HepG2 (cell line): ENCODE results near the gene PTPRH. TPM values are rescaled to one million over a fixed set of nuclear protein-coding genes. Genes with fewer than 3 reads are reported as not detected.
A peak's percentile ranks its signal among the peaks of the same experiment; 100 is the strongest.

Experiments used
- AGO2 ChIP-seq: fragments of 200-400 bp; formaldehyde crosslinking; optimal IDR thresholded peaks from 2 replicates; pipeline ENCODE3; 2017; ENCODE audit warnings: mild to moderate bottlenecking, low read depth, low read length, moderate library complexity
- ATF7 ChIP-seq, 2 experiments: fragments of 450-650 bp in 1 of 2; sonication (generic) in 1 of 2; formaldehyde crosslinking in 1 of 2; IDR thresholded peaks; 2 replicates each; pipeline versions ENCODE4 v1.4.0 to v1.6.1; 2016 to 2020; ENCODE audit warnings: antibody characterized with exemption in 1 of 2, mild to moderate bottlenecking in 1 of 2, missing genetic modification reagents in 1 of 2
- GATAD1 ChIP-seq: IDR thresholded peaks from 2 replicates; pipeline ENCODE4 v1.6.1; 2016; ENCODE audit warnings: missing genetic modification reagents, missing compliant biosample characterization
- HDAC1 ChIP-seq: sonication (generic); formaldehyde crosslinking; IDR thresholded peaks from 2 replicates; pipeline ENCODE4 v1.5.1; 2020; ENCODE audit warnings: mild to moderate bottlenecking, missing genetic modification reagents
- HNRNPL ChIP-seq: fragments of 200-400 bp; formaldehyde crosslinking; IDR thresholded peaks from 2 replicates; pipeline ENCODE4 v1.6.1; 2017; ENCODE audit warnings: mild to moderate bottlenecking, low read depth, low read length
- KAT2B ChIP-seq: fragments of 150-350 bp; IDR thresholded peaks from 2 replicates; pipeline ENCODE4 v1.6.1; 2014; ENCODE audit warnings: low read depth, low read length, borderline replicate concordance
- KDM3A ChIP-seq: IDR thresholded peaks from 2 replicates; pipeline ENCODE4 v1.6.1; 2018; ENCODE audit warnings: low read depth, missing compliant biosample characterization
- KLF16 ChIP-seq, 2 experiments: sonication (generic) in 1 of 2; formaldehyde crosslinking in 1 of 2; IDR thresholded peaks; 2 replicates each; pipeline versions ENCODE4 v1.6.1 to v1.8.0; 2016 to 2023; ENCODE audit warnings: missing genetic modification reagents in 2 of 2, missing compliant biosample characterization in 1 of 2
- LCORL ChIP-seq, 2 experiments: fragments of 450-650 bp in 1 of 2; sonication (generic) in 1 of 2; formaldehyde crosslinking in 1 of 2; IDR thresholded peaks; 2 replicates each; pipeline versions ENCODE4 v1.5.0 to v1.6.1; 2017 to 2020; ENCODE audit warnings: antibody characterized with exemption in 1 of 2, missing genetic modification reagents in 1 of 2
- MAZ ChIP-seq, 2 experiments: sonication (generic) in 1 of 2; formaldehyde crosslinking in 1 of 2; IDR thresholded peaks; 2 replicates each; pipeline versions ENCODE4 v1.5.0 to v1.6.1; 2012 to 2020; ENCODE audit warnings: low read depth in 2 of 2, mild to moderate bottlenecking in 2 of 2, borderline replicate concordance in 1 of 2, improper control_type of control experiment in 1 of 2, low read length in 1 of 2, missing genetic modification reagents in 1 of 2, moderate library complexity in 1 of 2
- NFE2L1 ChIP-seq: sonication (generic); formaldehyde crosslinking; IDR thresholded peaks from 2 replicates; pipeline ENCODE4 v1.4.0; 2020; ENCODE audit warnings: missing genetic modification reagents, mild to moderate bottlenecking, borderline replicate concordance
- PITX1 ChIP-seq: sonication (generic); formaldehyde crosslinking; IDR thresholded peaks from 2 replicates; pipeline ENCODE4 v1.5.1; 2020; ENCODE audit warnings: mild to moderate bottlenecking, missing genetic modification reagents
- POLR2AphosphoS5 ChIP-seq: IDR thresholded peaks from 2 replicates; pipeline ENCODE4 v1.6.1; 2012; ENCODE audit warnings: low read depth, low read length
- SALL1 ChIP-seq: sonication (generic); formaldehyde crosslinking; IDR thresholded peaks from 2 replicates; pipeline ENCODE4 v1.8.0; 2022; ENCODE audit warnings: mild to moderate bottlenecking, missing genetic modification reagents
- SOX13 ChIP-seq, 3 experiments: fragments of 450-650 bp in 1 of 3; sonication (generic) in 1 of 3; formaldehyde crosslinking in 1 of 3; IDR thresholded peaks in 2 of 3; conservative IDR thresholded peaks in 1 of 3; 2 replicates each; pipeline versions ENCODE4 v1.5.0 to v1.6.1; 2016 to 2020; ENCODE audit warnings: antibody characterized with exemption in 1 of 3, mild to moderate bottlenecking in 1 of 3, missing compliant biosample characterization in 1 of 3, missing genetic modification reagents in 1 of 3, moderate library complexity in 1 of 3
- XRCC5 ChIP-seq: fragments of 200-400 bp; formaldehyde crosslinking; optimal IDR thresholded peaks from 2 replicates; pipeline ENCODE3; 2017; ENCODE audit warnings: mild to moderate bottlenecking, low read length
- ZMYM2 ChIP-seq: sonication (generic); formaldehyde crosslinking; IDR thresholded peaks from 2 replicates; pipeline ENCODE4 v1.8.0; 2022; ENCODE audit warnings: mild to moderate bottlenecking, missing genetic modification reagents
- ZNF160 ChIP-seq: sonication (generic); formaldehyde crosslinking; IDR thresholded peaks from 2 replicates; pipeline ENCODE4 v1.8.0; 2022; ENCODE audit warnings: mild to moderate bottlenecking, inconsistent platforms, missing genetic modification reagents
- ZNF230 ChIP-seq: sonication (generic); formaldehyde crosslinking; IDR thresholded peaks from 2 replicates; pipeline ENCODE4 v1.4.0; 2020; ENCODE audit warnings: mild to moderate bottlenecking, missing genetic modification reagents
- ZNF607 ChIP-seq: sonication (generic); formaldehyde crosslinking; IDR thresholded peaks from 2 replicates; pipeline ENCODE4 v1.5.1; 2020; ENCODE audit warnings: missing genetic modification reagents, mild to moderate bottlenecking, borderline replicate concordance
- polyA plus RNA-seq, 8 experiments: library from polyadenylated mRNA; depleted of rRNA in 3 of 8; stranded (reverse) in 7 of 8; unstranded in 1 of 8; fragments of >200 nt; fragmentation: Illumina TruSeq in 4 of 8; extraction: Trizol in 4 of 8; gene quantifications; 2 replicates each; pipeline versions ENCODE4 v1.2.1 to v1.2.3, GENCODE V29; 2011 to 2016; ENCODE audit warnings: low read depth in 4 of 8, missing spikeins in 1 of 8, mixed read lengths in 1 of 8; ENCODE audit not compliant: insufficient read depth in 1 of 8
- total RNA-seq, 5 experiments: library from RNA; depleted of rRNA; stranded (reverse); fragments of >200 nt; fragmentation: Illumina TruSeq; extraction: Trizol; gene quantifications; 2 replicates each; pipeline ENCODE4 v1.2.3, GENCODE V29; 2016; ENCODE audit warnings: low read depth in 1 of 5
- TF ChIP-seq, protein P1 (sequence below), 2 experiments: sonication (generic) in 1 of 2; formaldehyde crosslinking in 1 of 2; IDR thresholded peaks; 2 replicates each; pipeline versions ENCODE4 v1.4.0 to v1.6.1; 2018 to 2020; ENCODE audit warnings: missing genetic modification reagents in 2 of 2, borderline replicate concordance in 1 of 2, low read depth in 1 of 2, mild to moderate bottlenecking in 1 of 2, missing biosample characterization in 1 of 2
- TF ChIP-seq, protein P2 (sequence below): sonication (generic); formaldehyde crosslinking; conservative IDR thresholded peaks from 2 replicates; pipeline ENCODE4 v1.5.0; 2020; ENCODE audit warnings: missing genetic modification reagents
- TF ChIP-seq, protein P3 (sequence below): sonication (generic); formaldehyde crosslinking; IDR thresholded peaks from 2 replicates; pipeline ENCODE4 v1.4.0; 2020; ENCODE audit warnings: missing genetic modification reagents

The PTPRH gene
- total and polyA plus RNA-seq, 2 of the 13 experiments (the other 11 are each of a cell fraction or from before 2014, with no cell fraction given), result 14.7 to 125 TPM

DNA sequence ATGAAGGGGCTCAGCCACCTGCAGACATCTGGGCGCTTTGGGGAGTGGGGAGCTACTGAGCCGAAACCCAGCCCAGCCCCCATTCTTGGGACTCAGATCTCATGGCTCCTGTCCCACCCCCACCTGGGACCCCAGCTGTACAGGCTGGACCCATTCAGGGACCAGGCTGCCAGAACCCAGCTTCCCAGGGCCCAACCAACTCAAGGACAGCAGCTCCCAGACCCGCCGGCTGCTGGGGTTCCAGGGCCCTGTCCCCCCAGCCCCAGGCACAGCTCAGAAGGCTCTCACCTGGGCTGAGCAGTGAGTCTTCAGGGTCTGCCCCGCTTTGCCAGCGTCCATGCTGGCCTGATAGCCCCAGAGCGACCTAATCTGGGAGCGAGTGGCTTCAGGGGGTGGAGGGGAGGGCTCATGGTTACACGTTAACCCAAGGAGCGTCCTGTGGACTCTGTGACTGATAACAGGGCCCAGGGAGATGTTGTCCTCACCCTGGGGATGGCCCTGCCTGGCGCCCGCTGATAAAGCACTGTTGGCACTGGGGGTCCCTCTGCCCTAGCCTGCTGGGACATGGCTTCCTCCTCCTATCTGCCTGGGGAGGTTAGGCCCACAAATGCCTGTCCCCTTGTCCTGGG, 19.2 kb upstream of the PTPRH start, which contains the start of gene TMEM86B (continued):
- TF ChIP-seq, protein P1, sequence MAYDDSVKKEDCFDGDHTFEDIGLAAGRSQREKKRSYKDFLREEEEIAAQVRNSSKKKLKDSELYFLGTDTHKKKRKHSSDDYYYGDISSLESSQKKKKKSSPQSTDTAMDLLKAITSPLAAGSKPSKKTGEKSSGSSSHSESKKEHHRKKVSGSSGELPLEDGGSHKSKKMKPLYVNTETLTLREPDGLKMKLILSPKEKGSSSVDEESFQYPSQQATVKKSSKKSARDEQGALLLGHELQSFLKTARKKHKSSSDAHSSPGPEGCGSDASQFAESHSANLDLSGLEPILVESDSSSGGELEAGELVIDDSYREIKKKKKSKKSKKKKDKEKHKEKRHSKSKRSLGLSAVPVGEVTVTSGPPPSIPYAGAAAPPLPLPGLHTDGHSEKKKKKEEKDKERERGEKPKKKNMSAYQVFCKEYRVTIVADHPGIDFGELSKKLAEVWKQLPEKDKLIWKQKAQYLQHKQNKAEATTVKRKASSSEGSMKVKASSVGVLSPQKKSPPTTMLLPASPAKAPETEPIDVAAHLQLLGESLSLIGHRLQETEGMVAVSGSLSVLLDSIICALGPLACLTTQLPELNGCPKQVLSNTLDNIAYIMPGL (CRISPR knock-in tag; IDR thresholded peaks at IDR 0.05; ENCODE audit: borderline replicate concordance in 1 of 2, low read depth in 1 of 2), result no peak; a peak in 2 of 4 replicates
- TF ChIP-seq HDAC1 (CRISPR knock-in tag) (peak; percentile 75), SOX13 (IDR thresholded peaks at IDR 0.05) (no peak), SOX13 (CRISPR knock-in tag; conservative IDR thresholded peaks at IDR 0.05 in 1 of 2, IDR thresholded peaks at IDR 0.05 in 1 of 2) (0 out of 4 replicates have a peak, but pooled peaks of 1 of the 2 experiments have one; percentile 39), GATAD1 (CRISPR knock-in tag) (0 out of 2 replicates have a peak, but pooled peaks have one; percentile 24), KLF16 (CRISPR knock-in tag; IDR thresholded peaks at IDR 0.05) (peak in 1 of 2 experiments; percentile 35; a peak in 1 of 4 replicates), PITX1 (CRISPR knock-in tag) (peak; percentile 64), ZMYM2 (CRISPR knock-in tag) (no peak), LCORL (IDR thresholded peaks at IDR 0.05) (no peak), LCORL (CRISPR knock-in tag; IDR thresholded peaks at IDR 0.05) (peak; percentile 87), MAZ (IDR thresholded peaks at IDR 0.05; ENCODE audit: borderline replicate concordance, low read depth, low read length) (0 out of 2 replicates have a peak, but pooled peaks have one; percentile 35), MAZ (CRISPR knock-in tag; IDR thresholded peaks at IDR 0.05; ENCODE audit: low read depth) (peak; percentile 51; the same call in 1 of the 2 replicates), ZNF160 (CRISPR knock-in tag) (no peak), KDM3A (CRISPR knock-in tag) (no peak), AGO2 (peak; percentile 86), ZNF230 (peak; percentile 34; the same call in 1 of the 2 replicates), ATF7 (IDR thresholded peaks at IDR 0.05) (no peak), ATF7 (CRISPR knock-in tag; IDR thresholded peaks at IDR 0.05) (0 out of 2 replicates have a peak, but pooled peaks have one; percentile 23), HNRNPL (peak; percentile 93), SALL1 (CRISPR knock-in tag) (peak; percentile 68), ZNF607 (CRISPR knock-in tag) (no peak; the same call in 1 of the 2 replicates), NFE2L1 (CRISPR knock-in tag) (no peak), XRCC5 (peak; percentile 41), KAT2B (no peak), POLR2AphosphoS5 (peak; percentile 73)
- TF ChIP-seq, protein P2, sequence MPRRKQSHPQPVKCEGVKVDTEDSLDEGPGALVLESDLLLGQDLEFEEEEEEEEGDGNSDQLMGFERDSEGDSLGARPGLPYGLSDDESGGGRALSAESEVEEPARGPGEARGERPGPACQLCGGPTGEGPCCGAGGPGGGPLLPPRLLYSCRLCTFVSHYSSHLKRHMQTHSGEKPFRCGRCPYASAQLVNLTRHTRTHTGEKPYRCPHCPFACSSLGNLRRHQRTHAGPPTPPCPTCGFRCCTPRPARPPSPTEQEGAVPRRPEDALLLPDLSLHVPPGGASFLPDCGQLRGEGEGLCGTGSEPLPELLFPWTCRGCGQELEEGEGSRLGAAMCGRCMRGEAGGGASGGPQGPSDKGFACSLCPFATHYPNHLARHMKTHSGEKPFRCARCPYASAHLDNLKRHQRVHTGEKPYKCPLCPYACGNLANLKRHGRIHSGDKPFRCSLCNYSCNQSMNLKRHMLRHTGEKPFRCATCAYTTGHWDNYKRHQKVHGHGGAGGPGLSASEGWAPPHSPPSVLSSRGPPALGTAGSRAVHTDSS (CRISPR knock-in tag), result no peak
- TF ChIP-seq, protein P3, sequence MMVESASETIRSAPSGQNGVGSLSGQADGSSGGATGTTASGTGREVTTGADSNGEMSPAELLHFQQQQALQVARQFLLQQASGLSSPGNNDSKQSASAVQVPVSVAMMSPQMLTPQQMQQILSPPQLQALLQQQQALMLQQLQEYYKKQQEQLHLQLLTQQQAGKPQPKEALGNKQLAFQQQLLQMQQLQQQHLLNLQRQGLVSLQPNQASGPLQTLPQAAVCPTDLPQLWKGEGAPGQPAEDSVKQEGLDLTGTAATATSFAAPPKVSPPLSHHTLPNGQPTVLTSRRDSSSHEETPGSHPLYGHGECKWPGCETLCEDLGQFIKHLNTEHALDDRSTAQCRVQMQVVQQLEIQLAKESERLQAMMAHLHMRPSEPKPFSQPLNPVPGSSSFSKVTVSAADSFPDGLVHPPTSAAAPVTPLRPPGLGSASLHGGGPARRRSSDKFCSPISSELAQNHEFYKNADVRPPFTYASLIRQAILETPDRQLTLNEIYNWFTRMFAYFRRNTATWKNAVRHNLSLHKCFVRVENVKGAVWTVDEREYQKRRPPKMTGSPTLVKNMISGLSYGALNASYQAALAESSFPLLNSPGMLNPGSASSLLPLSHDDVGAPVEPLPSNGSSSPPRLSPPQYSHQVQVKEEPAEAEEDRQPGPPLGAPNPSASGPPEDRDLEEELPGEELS (CRISPR knock-in tag), result peak; percentile 70
